ENCODE data around the gene SCN2A. TPM values are rescaled to one million over a fixed set of nuclear protein-coding genes. Genes with fewer than 3 reads are reported as not detected.
"Not testable (repeated sequence)": the region's sequence is repeated elsewhere in the genome, so short reads cannot be mapped to it uniquely, and the experiment has no call there.

Gene SCN2A
- polyA plus RNA-seq, 1 donor from 2014 or later: 0.06 TPM

- H3K4me3 Mint-ChIP-seq: no peak overlapping the region
- H3K4me1 Mint-ChIP-seq: no peaks in the 10 kb centered on the region
- H3K27ac Mint-ChIP-seq: no peak overlapping the region
- peaks cover 2% of the 10 kb centered on the region for H3K27me3 Mint-ChIP-seq
- H3K36me3 Mint-ChIP-seq: no peaks in the 10 kb centered on the region
- no peaks in the 10 kb centered on the region for H3K9me3 Mint-ChIP-seq
These were observed 2.2 kb upstream of the SCN2A start for GRCh38 chr2:165237056-165237455.

GRCh38 chr2:165238295-165238694, 919 bp upstream of the SCN2A start:
- Mint-ChIP-seq H3K36me3 (no peaks in the 10 kb centered on the region), H3K4me3 (no peak overlapping the region), H3K4me1 (no peaks in the 10 kb centered on the region), H3K27ac (no peak overlapping the region), H3K9me3 (no peaks in the 10 kb centered on the region), H3K27me3 (peaks cover 2% of the 10 kb centered on the region)

- Mint-ChIP-seq H3K9me3 (no peaks in the 10 kb centered on the region), H3K27me3 (peaks cover 2% of the 10 kb centered on the region), H3K27ac (no peak overlapping the region), H3K36me3 (no peaks in the 10 kb centered on the region), H3K4me1 (no peaks in the 10 kb centered on the region), H3K4me3 (no peak overlapping the region)
These were observed 772 bp downstream of the SCN2A start for GRCh38 chr2:165239856-165240515.

- peaks cover 0 to 2% (median 0%) of the 10 kb centered on the region in 3 donors for H3K9me3 Mint-ChIP-seq
- no peak overlapping the region for H3K27ac Mint-ChIP-seq
- H3K4me3 Mint-ChIP-seq: no peak overlapping the region
- H3K36me3 Mint-ChIP-seq: no peaks in the 10 kb centered on the region
- no peaks in the 10 kb centered on the region for H3K4me1 Mint-ChIP-seq
- peaks cover 2% of the 10 kb centered on the region for H3K27me3 Mint-ChIP-seq
These were observed 1.7 kb downstream of the SCN2A start for GRCh38 chr2:165240916-165241315.

GRCh38 chr2:165245081-165245793, 6.0 kb downstream of the SCN2A start:
- Mint-ChIP-seq H3K9me3 (peaks cover 0 to 2% (median 0%) of the 10 kb centered on the region in 3 donors), H3K4me1 (no peaks in the 10 kb centered on the region), H3K36me3 (no peaks in the 10 kb centered on the region), H3K27ac (no peak overlapping the region), H3K27me3 (no peaks in the 10 kb centered on the region), H3K4me3 (no peak overlapping the region)

- H3K4me3 Mint-ChIP-seq: no peak overlapping the region
- H3K27ac Mint-ChIP-seq: no peak overlapping the region
- no peaks in the 10 kb centered on the region for H3K27me3 Mint-ChIP-seq
- H3K36me3 Mint-ChIP-seq: no peaks in the 10 kb centered on the region
- no peaks in the 10 kb centered on the region for H3K4me1 Mint-ChIP-seq
- H3K9me3 Mint-ChIP-seq: peaks cover 0 to 2% (median 0%) of the 10 kb centered on the region in 3 donors
These were observed 9.0 kb downstream of the SCN2A start for GRCh38 chr2:165248238-165248637.

GRCh38 chr2:165251366-165251765, 12.2 kb downstream of the SCN2A start:
- Mint-ChIP-seq H3K36me3 (no peaks in the 10 kb centered on the region), H3K9me3 (no peaks in the 10 kb centered on the region), H3K27ac (no peak overlapping the region), H3K4me3 (no peak overlapping the region), H3K27me3 (no peaks in the 10 kb centered on the region), H3K4me1 (no peaks in the 10 kb centered on the region)

GRCh38 chr2:165253178-165253577, 14.0 kb downstream of the SCN2A start:
- Mint-ChIP-seq H3K36me3 (no peaks in the 10 kb centered on the region), H3K27me3 (no peaks in the 10 kb centered on the region), H3K9me3 (no peaks in the 10 kb centered on the region), H3K4me1 (no peaks in the 10 kb centered on the region), H3K4me3 (no peak overlapping the region), H3K27ac (no peak overlapping the region)

- Mint-ChIP-seq H3K4me3 (no peak overlapping the region), H3K27me3 (peaks cover 3% of the 10 kb centered on the region), H3K9me3 (no peaks in the 10 kb centered on the region), H3K36me3 (no peaks in the 10 kb centered on the region), H3K27ac (no peak overlapping the region), H3K4me1 (no peaks in the 10 kb centered on the region)
These were observed 17.4 kb downstream of the SCN2A start for GRCh38 chr2:165256618-165257017.

GRCh38 chr2:165260347-165260746, 21.1 kb downstream of the SCN2A start:
- H3K4me3 Mint-ChIP-seq, H3K27ac Mint-ChIP-seq, H3K27me3 Mint-ChIP-seq, H3K4me1 Mint-ChIP-seq, H3K9me3 Mint-ChIP-seq, H3K36me3 Mint-ChIP-seq: not testable (repeated sequence)

- Mint-ChIP-seq H3K4me3 (no peak overlapping the region), H3K27ac (no peak overlapping the region), H3K4me1 (peaks cover 0 to 3% (median 2%) of the 10 kb centered on the region in 3 donors), H3K9me3 (peaks cover 0 to 1% (median 0%) of the 10 kb centered on the region in 3 donors), H3K36me3 (no peaks in the 10 kb centered on the region), H3K27me3 (no peaks in the 10 kb centered on the region)
These were observed 29.5 kb downstream of the SCN2A start for GRCh38 chr2:165268754-165269153.

- no peak overlapping the region for H3K4me3 Mint-ChIP-seq
- peaks cover 3 to 10% (median 7%) of the 10 kb centered on the region in 3 donors for H3K4me1 Mint-ChIP-seq
- H3K27me3 Mint-ChIP-seq: no peaks in the 10 kb centered on the region
- H3K9me3 Mint-ChIP-seq: no peaks in the 10 kb centered on the region
- H3K27ac Mint-ChIP-seq: no peak overlapping the region
- H3K36me3 Mint-ChIP-seq: peaks cover 4% of the 10 kb centered on the region
These were observed 34.0 kb downstream of the SCN2A start for GRCh38 chr2:165273176-165273575.

- peaks cover 0 to 3% (median 0%) of the 10 kb centered on the region in 3 donors for H3K9me3 Mint-ChIP-seq
- peak overlapping the region in 1 of 4 donors; percentile 9 for H3K4me3 Mint-ChIP-seq
- no peaks in the 10 kb centered on the region for H3K27me3 Mint-ChIP-seq
- peak overlapping the region in 1 of 3 donors; percentile 48 for H3K27ac Mint-ChIP-seq
- peaks cover 4% of the 10 kb centered on the region for H3K36me3 Mint-ChIP-seq
- peaks cover 1 to 8% (median 8%) of the 10 kb centered on the region in 3 donors for H3K4me1 Mint-ChIP-seq
These were observed 35.5 kb downstream of the SCN2A start for GRCh38 chr2:165274698-165275097.

- Mint-ChIP-seq H3K27ac (no peak overlapping the region), H3K4me3 (no peak overlapping the region), H3K4me1 (peaks cover 1 to 8% (median 8%) of the 10 kb centered on the region in 3 donors), H3K9me3 (peaks cover 0 to 3% (median 0%) of the 10 kb centered on the region in 3 donors), H3K27me3 (no peaks in the 10 kb centered on the region), H3K36me3 (peaks cover 4% of the 10 kb centered on the region)
These were observed 36.7 kb downstream of the SCN2A start for GRCh38 chr2:165275932-165276331.

GRCh38 chr2:165277295-165277694, 38.1 kb downstream of the SCN2A start:
- no peak overlapping the region for H3K4me3 Mint-ChIP-seq
- H3K27ac Mint-ChIP-seq: no peak overlapping the region
- peaks cover 4% of the 10 kb centered on the region for H3K36me3 Mint-ChIP-seq
- H3K27me3 Mint-ChIP-seq: no peaks in the 10 kb centered on the region
- peaks cover 0 to 3% (median 0%) of the 10 kb centered on the region in 3 donors for H3K9me3 Mint-ChIP-seq
- H3K4me1 Mint-ChIP-seq: peaks cover 1 to 8% (median 8%) of the 10 kb centered on the region in 3 donors

All from IgD-negative memory B cell (primary cell).